Islet of Langerhans (tissue), 1 donor: ENCODE measurements around the gene TTR.

Experiments
- FAIRE-seq: peaks from one replicate; lab custom pipeline; 2011; peaks lifted over from hg19 to GRCh38; lab: Jason Lieb, UNC

Gene TTR

GRCh38 chr18:31617031-31617717 is 25.5 kb downstream of the TTR start:
- FAIRE-seq, result peak; percentile 91

- no peak for FAIRE-seq
These were observed 27.1 kb downstream of the TTR start for GRCh38 chr18:31618801-31619200.

GRCh38 chr18:31619291-31619690 is 27.6 kb downstream of the TTR start:
- FAIRE-seq, result no peak

GRCh38 chr18:31624892-31625640 is 33.4 kb downstream of the TTR start:
- peak; percentile 68 for FAIRE-seq

- no peak for FAIRE-seq
These were observed 34.7 kb downstream of the TTR start for GRCh38 chr18:31626409-31626808.

- no peak for FAIRE-seq
These were observed 38.9 kb downstream of the TTR start for GRCh38 chr18:31630549-31630948.

GRCh38 chr18:31631526-31631925 is 39.8 kb downstream of the TTR start:
- FAIRE-seq, result peak; percentile 58

GRCh38 chr18:31632356-31632755 is 40.7 kb downstream of the TTR start:
- FAIRE-seq, result no peak

- FAIRE-seq, result no peak
These were observed 42.0 kb downstream of the TTR start for GRCh38 chr18:31633392-31634330.

- FAIRE-seq, result no peak
These were observed 42.6 kb downstream of the TTR start for GRCh38 chr18:31634331-31634713.

GRCh38 chr18:31636387-31636786 is 44.7 kb downstream of the TTR start:
- no peak for FAIRE-seq

GRCh38 chr18:31637445-31637844 is 45.8 kb downstream of the TTR start:
- FAIRE-seq, result peak; percentile 36

- FAIRE-seq, result no peak
These were observed 51.3 kb downstream of the TTR start for GRCh38 chr18:31643003-31643402.

GRCh38 chr18:31645411-31645810 is 53.7 kb downstream of the TTR start:
- FAIRE-seq, result no peak

GRCh38 chr18:31646332-31647126 is 54.9 kb downstream of the TTR start:
- no peak for FAIRE-seq

GRCh38 chr18:31647127-31647753 is 55.6 kb downstream of the TTR start:
- FAIRE-seq, result peak; percentile 60
